CD14-positive monocyte (primary cell): ENCODE results near the gene TBC1D32. TPM values are rescaled to one million over a fixed set of nuclear protein-coding genes. Genes with fewer than 3 reads are reported as not detected.
"Not testable (repeated sequence)": the region's sequence is repeated elsewhere in the genome, so short reads cannot be mapped to it uniquely, and the experiment has no call there.

ENCODE experiments used
- DNase-seq, 3 donors: peaks; one replicate each; pipeline ENCODE4 v3.0.0-alpha.2; 2011 to 2022
- H2AFZ ChIP-seq: 2 replicates; pipeline ENCODE4 v1.6.0; 2012; ENCODE audit warnings: mild to moderate bottlenecking, low read depth, low read length, inconsistent platforms; ENCODE audit not compliant: insufficient read depth, poor library complexity, severe bottlenecking
- H3K27ac ChIP-seq, 2 donors: 1 replicate in 1 of 2; 2 replicates in 1 of 2; pipeline ENCODE4 v1.5.1; 2012 to 2013; ENCODE audit warnings: low read length in 2 of 2, control low read depth in 1 of 2, inconsistent platforms in 1 of 2, low read depth in 1 of 2, mild to moderate bottlenecking in 1 of 2
- H3K27me3 ChIP-seq, 2 donors: one replicate each; pipeline versions ENCODE4 v1.6.0 to v1.6.1; 2011 to 2013; ENCODE audit warnings: low read length in 2 of 2; ENCODE audit not compliant: control insufficient read depth in 2 of 2, insufficient read depth in 2 of 2
- H3K36me3 ChIP-seq, 2 donors: replicated peaks in 1 of 2; 1 replicate in 1 of 2; 2 replicates in 1 of 2; pipeline versions ENCODE4 v1.5.1 to v1.6.1; 2012 to 2013; ENCODE audit warnings: low read length in 2 of 2, control low read depth in 1 of 2, inconsistent platforms in 1 of 2, mild to moderate bottlenecking in 1 of 2; ENCODE audit not compliant: insufficient read depth in 2 of 2, control insufficient read depth in 1 of 2
- H3K4me1 ChIP-seq, 2 donors: 1 replicate in 1 of 2; 2 replicates in 1 of 2; pipeline versions ENCODE4 v1.5.1 to v1.6.1; 2012 to 2013; ENCODE audit warnings: low read length in 2 of 2, control low read depth in 1 of 2, inconsistent platforms in 1 of 2, mild to moderate bottlenecking in 1 of 2, moderate library complexity in 1 of 2; ENCODE audit not compliant: insufficient read depth in 2 of 2, control insufficient read depth in 1 of 2
- H3K4me2 ChIP-seq: replicated peaks from 2 replicates; pipeline ENCODE3; 2012; ENCODE audit warnings: low read length, moderate library complexity, mild to moderate bottlenecking; ENCODE audit not compliant: poor library complexity, severe bottlenecking; ENCODE audit errors: extremely low read depth
- H3K4me3 ChIP-seq, 3 experiments: fragments of 200-600 bp in 1 of 3; sonication (generic) in 1 of 3; replicated peaks in 1 of 3; 1 replicate in 2 of 3; 2 replicates in 1 of 3; pipeline ENCODE4 v1.5.1; 2011 to 2013; ENCODE audit warnings: low read length in 3 of 3, mild to moderate bottlenecking in 3 of 3, control low read depth in 2 of 3, low read depth in 2 of 3, inconsistent platforms in 1 of 3, moderate library complexity in 1 of 3
- H3K79me2 ChIP-seq: 2 replicates; pipeline ENCODE4 v1.6.0; 2012; ENCODE audit warnings: mild to moderate bottlenecking, control low read depth, inconsistent platforms, low read length, moderate library complexity; ENCODE audit not compliant: insufficient read depth
- H3K9ac ChIP-seq: 2 replicates; pipeline ENCODE4 v1.6.0; 2017; ENCODE audit warnings: low read length, mild to moderate bottlenecking; ENCODE audit not compliant: insufficient read depth, poor library complexity, severe bottlenecking
- H3K9me3 ChIP-seq, 2 donors: replicated peaks in 1 of 2; 1 replicate in 1 of 2; 2 replicates in 1 of 2; pipeline versions ENCODE4 v1.5.1 to v1.6.1; 2012 to 2013; ENCODE audit warnings: low read length in 2 of 2, control low read depth in 1 of 2; ENCODE audit not compliant: control insufficient read depth in 1 of 2, insufficient read depth in 1 of 2
- H4K20me1 ChIP-seq: 2 replicates; pipeline ENCODE4 v1.6.0; 2012; ENCODE audit warnings: mild to moderate bottlenecking, low read length, control low read depth, moderate library complexity; ENCODE audit not compliant: insufficient read depth
- H3K27ac Mint-ChIP-seq, 7 donors: one replicate each; pipeline ENCODE4 v1.8.0; 2020; ENCODE audit warnings: mild to moderate bottlenecking in 7 of 7, mixed read lengths in 7 of 7, moderate library complexity in 6 of 7, inconsistent platforms in 2 of 7
- H3K27me3 Mint-ChIP-seq, 3 donors: one replicate each; pipeline ENCODE4 v1.8.0; 2021 to 2022; ENCODE audit warnings: low read depth in 3 of 3, mild to moderate bottlenecking in 3 of 3, mixed read lengths in 3 of 3, moderate library complexity in 3 of 3, inconsistent platforms in 1 of 3
- H3K36me3 Mint-ChIP-seq, 2 donors: one replicate each; pipeline ENCODE4 v1.8.0; 2020; ENCODE audit warnings: mixed read lengths in 2 of 2, inconsistent platforms in 1 of 2, mild to moderate bottlenecking in 1 of 2
- H3K4me1 Mint-ChIP-seq: one replicate; pipeline ENCODE4 v1.8.0; 2020; ENCODE audit warnings: mild to moderate bottlenecking, mixed read lengths
- H3K4me3 Mint-ChIP-seq, 2 donors: one replicate each; pipeline ENCODE4 v1.8.0; 2020; ENCODE audit warnings: mild to moderate bottlenecking in 2 of 2, mixed read lengths in 2 of 2, moderate library complexity in 1 of 2
- H3K9me3 Mint-ChIP-seq, 7 donors: one replicate each; pipeline ENCODE4 v1.8.0; 2020 to 2022; ENCODE audit warnings: mixed read lengths in 7 of 7, mild to moderate bottlenecking in 6 of 7, moderate library complexity in 6 of 7, inconsistent platforms in 2 of 7
- WGBS: methylation state at CpG from one replicate; pipeline ENCODE4 v1.1.5; 2013; ENCODE audit warnings: missing lambda C conversion rate; ENCODE audit not compliant: insufficient coverage; 5-methylcytosine and 5-hydroxymethylcytosine counted together
- intact Hi-C, 2 donors: fragments of 100-400 bp; cut with micrococcal nuclease; formaldehyde crosslinking; loops; one replicate each; pipeline versions ENCODE4 v1.15.0 to v1.15.1; 2023
- polyA plus RNA-seq, 3 donors: library from polyadenylated mRNA; depleted of rRNA in 1 of 3; unstranded in 2 of 3; stranded (reverse) in 1 of 3; fragments of 300-500 nt in 2 of 3; fragments of >200 nt in 1 of 3; fragmentation: Illumina TruSeq in 2 of 3; gene quantifications; 1 replicate in 2 of 3; 2 replicates in 1 of 3; pipeline ENCODE4 v1.2.3, GENCODE V29; 2012 to 2021
- TF ChIP-seq, protein P1 (sequence below): fragments of 200-600 bp; IDR thresholded peaks from one replicate; pipeline ENCODE4 v1.8.0; 2022; ENCODE audit warnings: antibody characterized with exemption, mild to moderate bottlenecking

The TBC1D32 gene
- polyA plus RNA-seq, 3 donors = 0.23 to 0.64 TPM; not detected in 1

DNA sequence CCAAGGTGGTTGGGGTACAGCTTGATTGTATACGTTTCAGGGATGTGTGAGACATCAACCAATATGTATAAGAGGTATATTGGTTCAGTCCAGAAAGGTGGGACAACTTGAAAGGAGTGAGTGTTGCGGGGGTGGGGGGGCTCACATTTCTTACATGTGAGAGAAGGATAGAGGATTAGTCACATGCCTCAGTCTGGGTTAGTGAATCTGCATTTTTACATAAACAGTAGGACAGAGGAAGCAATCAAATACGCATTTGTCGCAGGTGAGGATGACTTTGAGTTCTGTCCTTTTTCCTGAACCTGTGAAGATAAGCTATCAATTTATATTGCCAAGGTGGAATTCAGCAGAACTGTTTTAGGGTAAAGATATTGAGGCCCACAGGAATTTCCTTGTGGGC, 42.1 kb upstream of the TBC1D32 start:
- H3K27ac Mint-ChIP-seq = no peak overlapping the region

DNA sequence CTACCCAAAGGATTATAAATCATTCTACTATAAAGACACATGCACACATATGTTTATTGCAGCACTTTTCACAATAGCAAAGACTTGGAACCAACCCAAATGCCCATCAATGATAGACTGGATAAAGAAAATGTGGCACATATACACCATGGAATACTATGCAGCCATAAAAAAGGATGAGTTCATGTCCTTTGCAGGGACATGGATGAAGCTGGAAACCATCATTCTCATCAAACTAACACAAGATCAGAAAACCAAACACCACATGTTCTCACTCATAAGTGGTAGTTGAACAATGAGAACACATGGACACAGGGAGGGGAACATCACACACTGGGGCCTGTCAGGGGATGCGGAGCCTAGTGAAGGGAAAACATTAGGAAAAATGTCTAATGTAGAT, 39.9 kb upstream of the TBC1D32 start:
- H3K4me1 ChIP-seq, H3K4me3 ChIP-seq, DNase-seq, H3K4me3 Mint-ChIP-seq, intact Hi-C loops, H3K9ac ChIP-seq, H3K27ac ChIP-seq, H3K27me3 Mint-ChIP-seq, H2AFZ ChIP-seq, H3K4me2 ChIP-seq, H3K36me3 ChIP-seq, H3K4me1 Mint-ChIP-seq, H3K36me3 Mint-ChIP-seq, H3K27me3 ChIP-seq, H4K20me1 ChIP-seq, H3K27ac Mint-ChIP-seq, H3K79me2 ChIP-seq, H3K9me3 ChIP-seq: not testable (repeated sequence)
- peaks cover 4 to 11% (median 8%) of the 10 kb centered on the region in 7 donors for H3K9me3 Mint-ChIP-seq
- no CpG with 5 or more reads among the region's 1 CpG for WGBS

More for the DNA sequence above, 42.1 kb upstream of the TBC1D32 start:
- DNase-seq = no peak
- Histone ChIP-seq H3K4me2 (no peak overlapping the region), H3K36me3 (no peaks in the 10 kb centered on the region), H3K27ac (no peak overlapping the region), H3K9ac (no peak overlapping the region), H4K20me1 (no peaks in the 10 kb centered on the region), H3K4me1 (no peaks in the 10 kb centered on the region), H2AFZ (no peak overlapping the region), H3K9me3 (no peaks in the 10 kb centered on the region), H3K27me3 (no peaks in the 10 kb centered on the region), H3K79me2 (no peaks in the 10 kb centered on the region), H3K4me3 (no peak overlapping the region)
- TF ChIP-seq, protein P1, sequence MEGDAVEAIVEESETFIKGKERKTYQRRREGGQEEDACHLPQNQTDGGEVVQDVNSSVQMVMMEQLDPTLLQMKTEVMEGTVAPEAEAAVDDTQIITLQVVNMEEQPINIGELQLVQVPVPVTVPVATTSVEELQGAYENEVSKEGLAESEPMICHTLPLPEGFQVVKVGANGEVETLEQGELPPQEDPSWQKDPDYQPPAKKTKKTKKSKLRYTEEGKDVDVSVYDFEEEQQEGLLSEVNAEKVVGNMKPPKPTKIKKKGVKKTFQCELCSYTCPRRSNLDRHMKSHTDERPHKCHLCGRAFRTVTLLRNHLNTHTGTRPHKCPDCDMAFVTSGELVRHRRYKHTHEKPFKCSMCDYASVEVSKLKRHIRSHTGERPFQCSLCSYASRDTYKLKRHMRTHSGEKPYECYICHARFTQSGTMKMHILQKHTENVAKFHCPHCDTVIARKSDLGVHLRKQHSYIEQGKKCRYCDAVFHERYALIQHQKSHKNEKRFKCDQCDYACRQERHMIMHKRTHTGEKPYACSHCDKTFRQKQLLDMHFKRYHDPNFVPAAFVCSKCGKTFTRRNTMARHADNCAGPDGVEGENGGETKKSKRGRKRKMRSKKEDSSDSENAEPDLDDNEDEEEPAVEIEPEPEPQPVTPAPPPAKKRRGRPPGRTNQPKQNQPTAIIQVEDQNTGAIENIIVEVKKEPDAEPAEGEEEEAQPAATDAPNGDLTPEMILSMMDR = no peak
- Mint-ChIP-seq H3K36me3 (no peaks in the 10 kb centered on the region), H3K27me3 (peaks cover under 1 to 2% (median 1%) of the 10 kb centered on the region in 3 donors), H3K4me3 (no peak overlapping the region), H3K9me3 (peaks cover 2 to 11% (median 8%) of the 10 kb centered on the region in 7 donors), H3K4me1 (no peaks in the 10 kb centered on the region)
- intact Hi-C loops = no loop called here
- WGBS = 100% methylated on average over 4 of the region's 4 CpGs
